ENCODE data around the gene SLX4IP. TPM values are rescaled to one million over a fixed set of nuclear protein-coding genes. Genes with fewer than 3 reads are reported as not detected.

SLX4IP gene
- 1 to 10 TPM; 2.5 to 6.4 (median 3.2) TPM for total RNA-seq
- 1 to 10 TPM; 2.7 TPM for polyA plus RNA-seq

DNA sequence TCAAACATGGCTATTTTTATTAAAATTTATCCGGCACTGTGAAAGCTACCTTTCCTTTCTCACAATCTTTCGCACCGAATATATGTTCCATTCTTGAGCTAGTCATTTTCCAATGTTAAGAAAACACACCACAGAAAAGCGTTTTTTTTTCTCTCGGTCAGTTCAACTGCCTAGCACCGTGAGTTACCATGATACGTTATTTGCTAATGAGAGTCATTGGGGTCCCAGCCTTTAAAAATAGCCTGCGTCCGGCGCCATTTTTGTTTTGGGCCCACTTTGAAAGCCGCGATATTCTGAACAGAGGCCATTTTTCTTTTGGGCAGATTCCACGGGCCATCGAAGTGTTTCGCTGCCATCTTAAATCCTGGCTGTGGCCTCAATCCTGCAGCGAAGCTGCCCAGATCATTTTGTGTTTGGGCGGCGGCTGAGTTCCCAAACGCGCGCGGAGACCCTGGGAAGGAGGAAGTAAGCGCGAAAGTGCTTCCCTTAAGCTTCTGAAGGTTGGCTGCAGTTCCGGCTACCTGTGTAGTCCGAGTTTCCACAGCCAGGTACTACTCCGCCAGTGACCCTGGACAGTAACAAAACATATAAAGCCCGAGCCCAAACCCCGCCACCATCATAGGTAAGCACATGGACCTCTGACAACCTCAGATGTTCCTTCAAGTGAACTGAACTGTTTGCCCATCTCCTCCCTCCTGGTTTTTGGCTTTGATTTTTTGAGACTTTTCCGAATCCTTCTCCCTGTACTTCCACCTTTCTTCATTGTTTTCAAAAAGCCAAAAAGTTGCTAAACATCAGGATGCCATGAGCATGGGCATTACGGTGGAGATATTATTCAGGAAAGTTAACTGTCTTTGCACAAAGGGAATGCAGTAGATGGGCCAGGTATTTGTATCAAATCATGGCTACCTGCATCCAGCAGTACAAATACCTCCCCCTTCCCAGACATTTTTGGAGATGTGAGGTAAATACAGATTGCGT is at the start of gene SLX4IP:
Gene SLX4IP (plus strand): TSS at position 474 of the 981 bp plus-strand sequence. CDS start 22,900 bp downstream, outside the sequence.
- H3K4me1 ChIP-seq, result peaks cover 0 to 15% (median 0%) of the 10 kb centered on the region in 3 donors
- H3K36me3 ChIP-seq, result no peaks in the 10 kb centered on the region
- ATAC-seq (peak; percentile 81 to 89 (median 82)), FAIRE-seq (peak; percentile 92), DNase-seq (peak; percentile 85 to 96 (median 95))
- H3K4me3 ChIP-seq, result peak within 1 kb of the TSS; percentile 56 to 88 (median 87)
- peak within 1 kb of the TSS; percentile 77 to 95 (median 84) for H3K27ac ChIP-seq
- intact Hi-C loops (cut with DNase I), result no loop called here
- no peaks in the 10 kb centered on the region for H3K27me3 ChIP-seq
- no peak for TF ChIP-seq CTCF (IDR thresholded peaks at IDR 0.05)
- 0 to 1% methylated on average over 32 of the region's 32 CpGs for WGBS, 2 donors
- no peaks in the 10 kb centered on the region for H3K9me3 ChIP-seq

GRCh38 chr20:10385850-10386544 is 49.1 kb upstream of the SLX4IP start:
- Histone ChIP-seq H3K4me3 (no peak overlapping the region), H3K27me3 (no peaks in the 10 kb centered on the region), H3K4me1 (no peaks in the 10 kb centered on the region), H3K36me3 (no peaks in the 10 kb centered on the region), H3K9me3 (no peaks in the 10 kb centered on the region), H3K27ac (no peak overlapping the region)
- intact Hi-C loops (cut with DNase I), result no loop called here
- WGBS, 2 donors, result 39% methylated on average over 4 of the region's 4 CpGs
- ATAC-seq, result no peak
- TF ChIP-seq CTCF (IDR thresholded peaks at IDR 0.05), result no peak
- no peak for FAIRE-seq
- no peak for DNase-seq

DNA sequence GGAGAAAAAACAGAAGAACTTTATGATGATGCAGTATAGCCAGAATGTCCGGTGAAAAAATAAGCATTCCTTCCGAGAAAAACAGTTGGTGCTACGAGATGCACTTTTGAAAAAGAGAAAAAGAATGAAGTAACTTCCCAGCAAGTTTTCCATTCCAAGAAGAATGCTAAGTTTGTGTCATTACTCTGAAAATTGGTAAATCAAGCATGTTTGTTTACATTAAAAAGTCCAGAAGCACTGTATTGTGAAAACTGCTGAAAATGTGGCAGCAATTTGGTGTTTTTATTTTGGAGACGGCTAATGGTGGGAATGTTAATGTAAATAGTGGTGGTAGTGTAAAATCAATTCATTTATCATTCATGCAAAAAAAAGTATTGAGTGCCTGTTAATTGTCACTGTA is 47.4 kb upstream of the SLX4IP start:
- ATAC-seq, result no peak
- DNase-seq, result no peak
- no peaks in the 10 kb centered on the region for H3K36me3 ChIP-seq
- no peaks in the 10 kb centered on the region for H3K27me3 ChIP-seq
- no peak for FAIRE-seq
- 80 to 82% methylated on average over 4 of the region's 4 CpGs for WGBS, 2 donors
- H3K27ac ChIP-seq, result no peak overlapping the region
- H3K4me3 ChIP-seq, result no peak overlapping the region
- no peaks in the 10 kb centered on the region for H3K4me1 ChIP-seq
- no peaks in the 10 kb centered on the region for H3K9me3 ChIP-seq
- intact Hi-C loops (cut with DNase I), result no loop called here
- TF ChIP-seq CTCF (IDR thresholded peaks at IDR 0.05), result no peak

- DNase-seq (no peak), ATAC-seq (no peak), FAIRE-seq (no peak)
- no peak for TF ChIP-seq CTCF (IDR thresholded peaks at IDR 0.05)
- no peak overlapping the region for H3K27ac ChIP-seq
- H3K36me3 ChIP-seq, result no peaks in the 10 kb centered on the region
- no peaks in the 10 kb centered on the region for H3K9me3 ChIP-seq
- 77 to 80% methylated on average over 4 of the region's 4 CpGs for WGBS, 2 donors
- intact Hi-C loops (cut with DNase I), result no loop called here
- H3K4me3 ChIP-seq, result no peak overlapping the region
- no peaks in the 10 kb centered on the region for H3K4me1 ChIP-seq
- no peaks in the 10 kb centered on the region for H3K27me3 ChIP-seq
These were observed 46.5 kb upstream of the SLX4IP start for GRCh38 chr20:10388597-10388996.

Data from pancreas (tissue), 10 donors.